ENCODE measurements around the gene ZNF626. TPM values are rescaled to one million over a fixed set of nuclear protein-coding genes. Genes with fewer than 3 reads are reported as not detected.
"Not testable (repeated sequence)": the region's sequence is repeated elsewhere in the genome, so short reads cannot be mapped to it uniquely, and the experiment has no call there.

ZNF626 gene
- total and polyA plus RNA-seq, 5 donors from 2014 or later: 4.0 to 17.3 (median 6.0) TPM

DNA sequence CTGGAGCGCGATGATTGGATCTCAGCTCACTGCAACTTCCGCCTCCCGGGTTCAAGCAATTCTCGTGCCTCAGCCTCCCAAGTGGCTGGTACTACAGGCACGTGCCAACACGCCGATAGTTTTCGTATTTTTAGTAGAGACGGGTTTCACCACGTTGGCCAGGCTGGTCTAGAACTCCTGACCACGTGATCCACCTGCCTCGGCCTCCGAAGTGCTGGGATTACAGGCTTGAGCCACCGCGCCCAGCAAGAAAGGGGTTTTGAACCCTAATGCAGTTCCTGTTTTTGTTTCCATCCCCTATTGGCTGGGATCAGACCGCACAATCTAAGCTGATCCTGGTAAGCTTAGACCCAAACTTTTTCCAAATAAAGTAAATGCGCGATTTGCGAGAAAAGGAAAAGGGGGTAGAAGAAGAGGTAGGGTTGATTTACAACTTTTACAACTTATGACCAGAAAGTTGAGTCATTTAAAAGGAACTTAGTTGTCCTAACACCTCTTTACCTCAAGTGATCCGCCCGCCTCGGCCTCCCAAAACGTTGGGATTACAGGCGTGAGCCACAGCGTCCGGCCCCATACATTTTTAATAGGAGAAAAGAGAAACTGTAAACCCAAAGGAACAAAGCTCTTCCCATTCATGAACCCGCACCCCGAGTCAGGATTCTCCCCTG lies 764 bp downstream of the ZNF626 start:
- no peaks in the 10 kb centered on the region for H3K27me3 Mint-ChIP-seq
- H3K27ac ChIP-seq (ENCODE audit: insufficient read depth, low read length, poor library complexity, severe bottlenecking): peak overlapping the region; percentile 72
- H3K36me3 Mint-ChIP-seq: peaks cover 43% of the 10 kb centered on the region
- peaks cover 0 to 36% (median 18%) of the 10 kb centered on the region in 7 donors for H3K9me3 Mint-ChIP-seq
- peak in 1 of 3 donors; percentile 3 for DNase-seq
- peaks cover 4 to 67% (median 16%) of the 10 kb centered on the region in 4 donors for H3K4me1 Mint-ChIP-seq
- no peak for ATAC-seq (ENCODE audit: low read depth in 2 of 2)
- H3K9me3 ChIP-seq (ENCODE audit: control insufficient read depth in 2 of 2, low read length in 2 of 2): peaks cover 30 to 41% of the 10 kb centered on the region in 2 experiments
- peak overlapping the region; percentile 81 for H3K4me3 ChIP-seq (ENCODE audit: low read depth, low read length)
- peak overlapping the region; percentile 95 to 99 (median 98) for H3K27ac Mint-ChIP-seq
- no peaks in the 10 kb centered on the region for H3K27me3 ChIP-seq (ENCODE audit: control insufficient read depth, insufficient read depth, low read length)
- no peaks in the 10 kb centered on the region for H3K4me1 ChIP-seq (ENCODE audit: control insufficient read depth, insufficient read depth, low read length, poor library complexity, severe bottlenecking)
- H3K4me3 Mint-ChIP-seq: peak overlapping the region; percentile 87 to 97 (median 96)
- H3K36me3 ChIP-seq (ENCODE audit: control insufficient read depth, insufficient read depth, low read length): peaks cover 29% of the 10 kb centered on the region

DNA sequence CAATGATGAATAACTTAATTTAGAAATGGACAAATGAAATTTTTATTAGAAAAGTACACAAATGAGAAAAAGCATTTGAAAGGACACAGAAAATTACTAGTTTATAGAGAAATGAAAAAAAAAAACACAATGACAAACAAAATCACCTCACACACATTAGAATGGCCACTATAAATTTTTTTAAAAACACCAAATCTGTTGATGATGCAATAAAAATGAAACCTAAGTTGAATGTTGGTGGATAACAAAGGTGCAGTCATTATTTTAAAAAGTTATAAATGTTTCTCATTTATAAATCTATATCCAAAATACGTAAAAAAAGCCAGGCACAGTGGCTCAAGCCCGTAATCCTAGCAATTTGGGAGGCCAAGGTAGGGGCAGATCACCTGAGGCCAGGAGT lies 20.8 kb downstream of the ZNF626 start:
- peaks cover 2 to 53% (median 19%) of the 10 kb centered on the region in 7 donors for H3K9me3 Mint-ChIP-seq
- peaks cover 54% of the 10 kb centered on the region for H3K36me3 Mint-ChIP-seq
- H3K4me1 ChIP-seq (ENCODE audit: control insufficient read depth, insufficient read depth, low read length, poor library complexity, severe bottlenecking): no peaks in the 10 kb centered on the region
- no peak overlapping the region for H3K4me3 ChIP-seq (ENCODE audit: low read depth, low read length)
- no peak for ATAC-seq (ENCODE audit: low read depth in 2 of 2)
- H3K36me3 ChIP-seq (ENCODE audit: control insufficient read depth, insufficient read depth, low read length): peaks cover 59% of the 10 kb centered on the region
- no peaks in the 10 kb centered on the region for H3K27me3 ChIP-seq (ENCODE audit: control insufficient read depth, insufficient read depth, low read length)
- H3K9me3 ChIP-seq (ENCODE audit: control insufficient read depth in 2 of 2, low read length in 2 of 2): peaks cover 64 to 68% of the 10 kb centered on the region in 2 experiments
- no peaks in the 10 kb centered on the region for H3K4me1 Mint-ChIP-seq
- no peak overlapping the region for H3K4me3 Mint-ChIP-seq
- DNase-seq: no peak
- no peak overlapping the region for H3K27ac Mint-ChIP-seq
- H3K27me3 Mint-ChIP-seq: no peaks in the 10 kb centered on the region
- no peak overlapping the region for H3K27ac ChIP-seq (ENCODE audit: insufficient read depth, low read length, poor library complexity, severe bottlenecking)

DNA sequence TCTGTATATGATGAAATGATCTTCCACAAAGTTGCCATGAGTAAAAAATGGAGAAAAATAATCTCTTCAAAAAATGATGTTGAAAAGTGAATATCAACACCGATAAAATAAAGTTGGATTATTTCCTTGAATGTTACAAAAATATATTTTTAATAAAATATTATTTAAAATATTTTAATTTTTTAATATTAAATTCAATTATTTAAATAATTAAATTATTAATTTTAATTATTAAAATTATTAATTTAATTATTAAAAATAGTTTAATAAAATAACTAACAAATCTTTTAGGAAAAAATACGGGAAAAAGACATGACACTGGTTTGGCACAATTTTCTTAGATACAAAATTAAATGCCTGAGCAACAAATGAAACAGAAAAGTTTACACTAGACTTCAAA lies 21.3 kb downstream of the ZNF626 start:
- no peaks in the 10 kb centered on the region for H3K4me1 ChIP-seq (ENCODE audit: control insufficient read depth, insufficient read depth, low read length, poor library complexity, severe bottlenecking)
- H3K36me3 ChIP-seq (ENCODE audit: control insufficient read depth, insufficient read depth, low read length): peaks cover 63% of the 10 kb centered on the region
- H3K9me3 ChIP-seq (ENCODE audit: control insufficient read depth in 2 of 2, low read length in 2 of 2): peaks cover 62 to 73% of the 10 kb centered on the region in 2 experiments
- no peaks in the 10 kb centered on the region for H3K4me1 Mint-ChIP-seq
- H3K27me3 Mint-ChIP-seq: no peaks in the 10 kb centered on the region
- H3K27me3 ChIP-seq (ENCODE audit: control insufficient read depth, insufficient read depth, low read length): no peaks in the 10 kb centered on the region
- no peak overlapping the region for H3K27ac ChIP-seq (ENCODE audit: insufficient read depth, low read length, poor library complexity, severe bottlenecking)
- DNase-seq (no peak), ATAC-seq (ENCODE audit: low read depth in 2 of 2) (no peak)
- H3K4me3 Mint-ChIP-seq: no peak overlapping the region
- peaks cover 50% of the 10 kb centered on the region for H3K36me3 Mint-ChIP-seq
- H3K4me3 ChIP-seq (ENCODE audit: low read depth, low read length): no peak overlapping the region
- peaks cover 2 to 57% (median 19%) of the 10 kb centered on the region in 7 donors for H3K9me3 Mint-ChIP-seq
- H3K27ac Mint-ChIP-seq: no peak overlapping the region

DNA sequence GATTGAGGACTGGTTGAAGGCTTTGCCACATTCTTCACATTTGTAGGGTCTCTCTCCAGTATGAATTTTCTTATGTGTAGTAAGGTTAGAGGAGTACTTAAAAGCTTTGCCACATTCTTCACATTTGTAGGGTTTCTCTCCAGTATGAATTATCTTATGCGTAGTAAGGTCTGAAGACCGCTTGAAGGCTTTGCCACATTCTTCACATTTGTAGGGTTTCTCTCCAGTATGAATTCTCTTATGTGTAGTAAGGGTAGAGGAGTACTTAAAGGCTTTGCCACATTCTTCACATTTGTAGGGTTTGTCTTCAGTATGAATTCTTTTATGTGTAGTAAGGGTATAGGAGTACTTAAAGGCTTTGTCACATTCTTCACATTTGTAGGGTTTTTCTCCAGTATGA lies 36.8 kb downstream of the ZNF626 start:
- not testable (repeated sequence) for H3K4me3 ChIP-seq (ENCODE audit: low read depth, low read length); ATAC-seq (ENCODE audit: low read depth in 2 of 2); H3K27me3 Mint-ChIP-seq; H3K27ac ChIP-seq (ENCODE audit: insufficient read depth, low read length, poor library complexity, severe bottlenecking); H3K4me1 Mint-ChIP-seq; H3K27me3 ChIP-seq (ENCODE audit: control insufficient read depth, insufficient read depth, low read length); H3K4me3 Mint-ChIP-seq; H3K36me3 Mint-ChIP-seq; H3K27ac Mint-ChIP-seq; H3K4me1 ChIP-seq (ENCODE audit: control insufficient read depth, insufficient read depth, low read length, poor library complexity, severe bottlenecking); DNase-seq; H3K36me3 ChIP-seq (ENCODE audit: control insufficient read depth, insufficient read depth, low read length)
- H3K9me3 Mint-ChIP-seq: peaks cover 0 to 64% (median 15%) of the 10 kb centered on the region in 7 donors
- H3K9me3 ChIP-seq (ENCODE audit: control insufficient read depth in 2 of 2, low read length in 2 of 2): peaks cover 52 to 54% of the 10 kb centered on the region in 2 experiments

DNA sequence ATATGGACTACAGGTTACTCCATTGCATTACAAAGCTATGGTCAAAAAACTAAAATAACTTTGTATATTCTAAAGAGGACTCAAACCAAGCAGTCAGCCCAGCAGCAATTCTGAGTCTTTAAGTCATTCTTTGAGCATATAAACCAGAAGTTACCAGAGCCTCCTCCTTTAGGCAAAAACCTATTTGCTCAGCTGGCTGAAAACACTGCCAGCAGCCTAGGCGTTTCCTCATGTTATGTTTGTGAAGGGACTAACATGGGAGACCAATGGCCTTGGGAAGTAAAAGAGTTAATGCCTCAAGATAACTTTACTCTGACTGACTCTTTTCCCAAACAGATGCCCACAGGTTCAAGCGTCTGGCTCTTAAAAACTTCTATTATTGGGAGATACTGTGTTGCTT lies 45.3 kb downstream of the ZNF626 start:
- no peak overlapping the region for H3K27ac ChIP-seq (ENCODE audit: insufficient read depth, low read length, poor library complexity, severe bottlenecking)
- Mint-ChIP-seq H3K36me3 (no peaks in the 10 kb centered on the region), H3K9me3 (peaks cover 0 to 54% (median 10%) of the 10 kb centered on the region in 7 donors), H3K4me1 (peaks cover 0 to 7% (median 0%) of the 10 kb centered on the region in 4 donors), H3K27me3 (peaks cover 4% of the 10 kb centered on the region), H3K27ac (no peak overlapping the region), H3K4me3 (no peak overlapping the region)
- no peaks in the 10 kb centered on the region for H3K36me3 ChIP-seq (ENCODE audit: control insufficient read depth, insufficient read depth, low read length)
- H3K9me3 ChIP-seq (ENCODE audit: control insufficient read depth in 2 of 2, low read length in 2 of 2): peaks cover 23 to 71% of the 10 kb centered on the region in 2 experiments
- ATAC-seq (ENCODE audit: low read depth in 2 of 2): no peak
- H3K4me3 ChIP-seq (ENCODE audit: low read depth, low read length): no peak overlapping the region
- no peaks in the 10 kb centered on the region for H3K4me1 ChIP-seq (ENCODE audit: control insufficient read depth, insufficient read depth, low read length, poor library complexity, severe bottlenecking)
- no peaks in the 10 kb centered on the region for H3K27me3 ChIP-seq (ENCODE audit: control insufficient read depth, insufficient read depth, low read length)
- DNase-seq: no peak

DNA sequence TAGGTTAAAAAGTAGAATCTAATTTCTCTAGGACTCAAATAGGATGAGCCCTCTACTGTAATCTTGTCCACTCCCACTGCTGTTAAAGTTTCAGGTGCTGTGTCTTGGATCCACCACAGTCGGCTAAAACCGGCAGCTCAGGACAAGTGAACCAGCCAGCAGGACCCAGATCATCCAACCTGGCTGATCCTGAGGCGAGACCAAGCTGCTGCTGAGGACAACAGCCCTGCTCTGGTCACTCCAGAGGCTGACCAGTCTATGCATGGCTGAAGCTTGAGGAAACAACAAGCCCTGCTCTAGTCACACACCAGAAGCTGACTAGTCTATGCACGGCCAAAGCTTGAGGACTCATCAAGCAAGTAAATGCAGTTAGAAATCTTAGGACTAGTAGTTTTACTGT lies 46.4 kb downstream of the ZNF626 start:
- H3K27ac Mint-ChIP-seq, H3K36me3 Mint-ChIP-seq: not testable (repeated sequence)

DNA sequence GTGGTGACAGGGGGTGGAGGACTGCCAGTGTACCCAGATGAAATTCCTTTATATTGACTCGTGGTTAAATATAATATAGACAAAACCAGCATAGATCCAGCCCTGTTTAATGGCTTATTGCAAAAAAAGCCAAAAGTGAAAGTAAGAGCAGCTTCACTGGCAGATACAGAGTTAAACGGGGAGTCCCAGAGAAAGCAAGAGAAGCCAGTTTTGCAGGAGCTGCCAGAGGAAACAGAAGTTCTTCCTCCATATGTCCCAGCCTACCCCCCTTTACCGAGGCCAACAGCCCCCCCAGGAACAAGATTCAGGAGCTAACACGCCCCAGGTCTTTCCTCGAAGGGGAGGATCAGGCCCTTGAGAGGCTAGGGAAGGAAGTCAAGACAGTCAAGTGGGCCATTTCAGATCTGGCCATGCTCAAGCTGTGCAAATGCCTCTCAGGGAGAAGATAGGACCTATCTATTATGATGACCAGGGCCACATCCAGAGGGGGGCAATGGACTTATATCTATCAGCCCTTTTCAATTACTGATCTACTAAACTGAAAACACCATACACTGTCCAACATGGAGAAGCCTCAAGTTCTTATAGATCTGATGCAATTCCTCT lies 48.6 kb downstream of the ZNF626 start:
- H3K4me3 Mint-ChIP-seq: peak overlapping the region in 1 of 4 donors; percentile 15
- Histone ChIP-seq H3K9me3 (ENCODE audit: control insufficient read depth in 2 of 2, low read length in 2 of 2) (peaks cover 10 to 64% of the 10 kb centered on the region in 2 experiments), H3K27ac (ENCODE audit: insufficient read depth, low read length, poor library complexity, severe bottlenecking) (no peak overlapping the region), H3K4me3 (ENCODE audit: low read depth, low read length) (no peak overlapping the region), H3K4me1 (ENCODE audit: control insufficient read depth, insufficient read depth, low read length, poor library complexity, severe bottlenecking) (no peaks in the 10 kb centered on the region), H3K27me3 (ENCODE audit: control insufficient read depth, insufficient read depth, low read length) (no peaks in the 10 kb centered on the region), H3K36me3 (ENCODE audit: control insufficient read depth, insufficient read depth, low read length) (no peaks in the 10 kb centered on the region)
- H3K27ac Mint-ChIP-seq: no peak overlapping the region
- ATAC-seq (ENCODE audit: low read depth in 2 of 2): no peak
- no peak for DNase-seq
- H3K4me1 Mint-ChIP-seq: peaks cover 0 to 7% (median 0%) of the 10 kb centered on the region in 4 donors
- peaks cover 0 to 50% (median 15%) of the 10 kb centered on the region in 7 donors for H3K9me3 Mint-ChIP-seq
- no peaks in the 10 kb centered on the region for H3K36me3 Mint-ChIP-seq
- peaks cover 4% of the 10 kb centered on the region for H3K27me3 Mint-ChIP-seq

More for the DNA sequence above, 46.4 kb downstream of the ZNF626 start:
- not testable (repeated sequence) for ATAC-seq (ENCODE audit: low read depth in 2 of 2); H3K4me1 ChIP-seq (ENCODE audit: control insufficient read depth, insufficient read depth, low read length, poor library complexity, severe bottlenecking); H3K4me3 ChIP-seq (ENCODE audit: low read depth, low read length); H3K36me3 ChIP-seq (ENCODE audit: control insufficient read depth, insufficient read depth, low read length); H3K4me1 Mint-ChIP-seq; DNase-seq; H3K4me3 Mint-ChIP-seq; H3K27me3 ChIP-seq (ENCODE audit: control insufficient read depth, insufficient read depth, low read length); H3K27ac ChIP-seq (ENCODE audit: insufficient read depth, low read length, poor library complexity, severe bottlenecking); H3K27me3 Mint-ChIP-seq
- H3K9me3 Mint-ChIP-seq: peaks cover 0 to 57% (median 12%) of the 10 kb centered on the region in 7 donors
- H3K9me3 ChIP-seq (ENCODE audit: control insufficient read depth in 2 of 2, low read length in 2 of 2): peaks cover 20 to 66% of the 10 kb centered on the region in 2 experiments
